ENCODE measurements around the gene RAB33B.

Gene RAB33B

GRCh38 chr4:139508581-139509237 lies 54.8 kb downstream of the RAB33B start:
- DNase-seq (ENCODE audit: low read depth): no peak

- no peak for DNase-seq (ENCODE audit: low read depth)
These were observed 55.9 kb downstream of the RAB33B start for GRCh38 chr4:139509727-139510410.

DNA sequence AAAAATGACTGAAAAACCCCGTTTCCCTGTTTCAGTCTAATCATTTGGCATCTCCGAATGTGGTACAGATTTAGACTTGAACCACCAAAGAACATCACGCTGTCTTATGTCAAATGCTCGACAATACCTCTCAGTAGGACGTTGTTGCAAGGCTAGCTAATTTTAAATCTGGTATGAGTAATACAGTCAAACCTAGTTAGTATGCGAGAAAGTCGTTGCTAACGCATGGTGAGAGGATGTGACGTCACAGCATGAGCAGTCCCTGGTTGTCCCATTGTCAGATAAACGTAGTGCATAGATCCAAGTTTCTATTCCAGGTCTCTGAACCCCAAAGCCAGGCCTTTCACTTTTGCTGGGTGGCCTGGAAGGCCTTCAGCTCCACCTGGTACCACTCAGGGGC lies 57.4 kb downstream of the RAB33B start:
- no peak for DNase-seq (ENCODE audit: low read depth)

DNA sequence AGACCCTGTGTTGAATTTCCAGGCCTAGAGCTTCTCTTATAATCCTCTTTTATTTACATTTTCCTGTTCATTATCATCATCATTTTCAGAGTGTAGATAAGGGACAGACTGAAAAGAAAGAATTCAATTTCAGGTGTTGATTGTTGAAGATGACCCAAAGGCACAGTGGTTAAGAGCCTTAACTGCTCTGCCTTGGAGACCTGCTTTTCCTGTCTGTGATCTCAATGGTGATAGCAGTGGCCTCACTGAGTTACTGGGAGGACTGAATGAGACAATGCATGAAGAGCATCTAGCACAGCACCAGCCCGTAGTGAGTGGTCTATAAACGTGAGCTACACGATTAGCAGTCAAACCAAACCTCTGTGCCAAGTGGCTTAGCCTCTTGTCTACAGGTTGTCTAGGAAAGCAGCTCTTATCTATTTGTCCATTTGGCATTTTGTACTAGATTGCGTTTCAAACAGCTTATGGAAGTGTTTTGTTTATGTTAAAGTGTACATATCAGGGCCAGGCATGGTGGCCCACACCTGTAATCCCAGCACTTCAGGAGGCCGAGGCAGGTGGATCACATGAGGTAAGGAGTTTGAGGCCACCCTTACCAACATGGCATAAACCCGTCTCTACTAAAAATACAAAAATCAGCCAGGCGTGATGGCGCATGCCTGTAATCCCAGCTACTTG lies 60.6 kb downstream of the RAB33B start:
- no peak for DNase-seq (ENCODE audit: low read depth)

GRCh38 chr4:139515531-139515958 lies 61.6 kb downstream of the RAB33B start:
- no peak for DNase-seq (ENCODE audit: low read depth)

DNA sequence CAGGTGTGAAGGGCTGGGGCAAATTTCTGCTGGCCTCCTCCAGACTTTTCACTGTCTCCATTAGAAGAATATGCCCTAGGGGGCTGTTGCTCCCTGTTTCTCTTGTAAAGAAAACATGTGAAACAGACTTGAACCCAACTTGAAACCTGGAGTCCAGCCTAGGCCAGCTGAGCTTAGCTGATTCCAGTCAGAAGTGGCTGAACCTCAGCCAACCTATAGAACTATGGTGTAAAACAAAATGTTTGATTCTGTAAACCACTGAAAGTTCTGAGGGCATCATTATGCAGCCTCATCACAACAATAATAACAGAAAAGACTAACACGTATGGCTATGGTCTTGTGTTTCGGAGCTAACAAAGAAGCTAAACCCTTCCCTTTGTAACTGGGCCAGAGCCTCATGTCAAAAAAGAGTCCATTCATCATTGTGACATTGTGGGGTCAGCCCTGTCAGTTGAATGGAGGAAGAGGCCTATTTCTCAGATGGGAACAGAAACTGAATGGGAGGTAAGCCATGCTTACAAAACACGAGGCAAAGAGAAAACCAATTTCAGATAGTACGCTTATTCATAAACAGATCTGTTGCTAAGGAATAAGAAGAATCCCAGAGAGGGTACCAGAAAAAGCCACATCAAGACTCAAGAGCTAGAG lies 68.0 kb downstream of the RAB33B start:
- no peak for DNase-seq (ENCODE audit: low read depth)

DNA sequence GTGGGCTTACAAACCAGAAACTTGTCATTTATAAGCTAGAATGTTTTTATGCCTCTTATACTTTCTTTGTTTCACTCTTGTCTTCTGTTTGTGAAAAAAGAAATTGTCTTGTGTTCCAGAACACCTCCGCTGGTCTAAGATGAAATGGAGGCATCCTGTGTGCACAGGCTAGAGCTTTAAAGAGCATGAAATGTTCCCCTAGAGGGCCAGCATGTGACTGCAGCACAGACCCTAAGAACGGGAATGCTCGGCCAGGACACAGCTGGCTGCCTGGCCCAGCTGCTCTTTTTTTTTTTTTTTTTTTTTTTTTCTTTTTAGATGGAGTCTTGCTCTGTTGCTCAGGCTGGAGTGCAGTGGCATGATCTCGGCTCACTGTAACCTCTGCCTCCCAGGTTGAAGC lies 68.5 kb downstream of the RAB33B start:
- no peak for DNase-seq (ENCODE audit: low read depth)

DNA sequence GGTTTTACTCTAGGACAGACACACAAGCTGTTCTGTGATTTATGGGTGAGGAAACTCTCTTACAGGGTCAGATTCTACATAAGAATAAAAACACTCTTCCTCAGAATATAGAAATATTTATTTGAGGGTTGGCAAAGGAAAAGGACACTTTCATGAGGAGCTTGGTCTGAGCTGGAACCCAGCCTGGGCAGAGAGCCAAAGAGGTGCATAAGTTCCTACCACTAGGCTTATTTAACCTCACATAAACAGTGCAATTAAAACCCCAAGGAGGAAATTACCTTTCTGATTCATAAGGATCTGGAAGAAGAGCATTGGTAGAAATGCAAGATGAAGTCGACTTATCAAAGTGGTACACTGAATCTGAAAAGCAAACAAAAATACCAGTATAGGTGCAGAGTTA lies 69.2 kb downstream of the RAB33B start:
- no peak for DNase-seq (ENCODE audit: low read depth)

- DNase-seq (ENCODE audit: low read depth): no peak
These were observed 70.2 kb downstream of the RAB33B start for GRCh38 chr4:139524062-139524631.

GRCh38 chr4:139525414-139525813 lies 71.5 kb downstream of the RAB33B start:
- no peak for DNase-seq (ENCODE audit: low read depth)
